Tibial artery (tissue), 4 donors: ENCODE data around the gene PLXNA4.

Experiments
- DNase-seq, 2 donors: peaks; one replicate each; pipeline ENCODE4 v3.0.0-alpha.2; 2019
- H3K27ac ChIP-seq, 2 donors: fragments of 200-600 bp; sonication (generic) in 1 of 2; 1 replicate in 1 of 2; 2 replicates in 1 of 2; pipeline ENCODE4 v1.5.1; 2018 to 2019; ENCODE audit warnings: mild to moderate bottlenecking in 1 of 2
- H3K27me3 ChIP-seq, 2 donors: fragments of 200-600 bp; sonication (generic) in 1 of 2; one replicate each; pipeline versions ENCODE4 v1.5.1 to v1.6.0; 2016 to 2019
- H3K36me3 ChIP-seq, 3 donors: fragments of 200-600 bp; sonication (generic) in 2 of 3; one replicate each; pipeline ENCODE4 v1.5.1; 2016 to 2019; ENCODE audit warnings: mild to moderate bottlenecking in 2 of 3
- H3K4me1 ChIP-seq, 4 donors: fragments of 200-600 bp; sonication (generic) in 2 of 4; 1 replicate in 3 of 4; 2 replicates in 1 of 4; pipeline ENCODE4 v1.5.1; 2016 to 2019
- H3K4me3 ChIP-seq, 2 donors: fragments of 200-600 bp; sonication (generic) in 1 of 2; 1 replicate in 1 of 2; 2 replicates in 1 of 2; pipeline ENCODE4 v1.5.1; 2018 to 2019; ENCODE audit warnings: mild to moderate bottlenecking in 2 of 2
- H3K9me3 ChIP-seq, 3 donors: fragments of 200-600 bp; sonication (generic) in 1 of 3; one replicate each; pipeline ENCODE4 v1.5.1; 2016 to 2019
- CTCF ChIP-seq, 2 experiments: fragments of 200-600 bp in 1 of 2; fragments of 450-650 bp in 1 of 2; IDR thresholded peaks; one replicate each; pipeline ENCODE4 v1.5.1; 2017 to 2019; ENCODE audit warnings: antibody characterized with exemption in 2 of 2, mild to moderate bottlenecking in 1 of 2, moderate library complexity in 1 of 2
- intact Hi-C: fragments of 100-400 bp; cut with DNase I; formaldehyde crosslinking; loops from one replicate; pipeline ENCODE4 v1.15.0; 2023; ENCODE audit warnings: low total_unique reads

Gene PLXNA4

DNA sequence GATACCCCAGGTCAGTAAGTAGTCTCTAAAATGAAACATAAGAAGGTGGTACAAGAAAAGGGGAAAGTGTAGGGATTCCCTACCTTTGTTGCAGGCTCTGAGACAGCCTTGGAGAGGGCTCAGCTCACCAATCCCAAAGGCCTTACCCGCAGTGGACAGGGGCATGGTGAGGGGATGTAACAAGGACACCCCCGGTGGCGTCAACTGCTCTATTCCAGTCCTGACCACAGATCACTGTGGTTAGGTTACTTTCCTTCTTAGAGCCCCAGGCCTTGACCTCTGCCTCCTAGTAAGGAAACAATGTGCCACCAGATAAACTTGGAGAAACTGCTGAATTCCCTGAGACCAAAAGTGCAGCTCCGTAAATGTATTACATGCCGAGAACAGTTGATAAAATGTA, 17.5 kb downstream of the PLXNA4 start:
- Histone ChIP-seq H3K27ac (no peak overlapping the region), H3K36me3 (peaks cover 0 to 5% (median 0%) of the 10 kb centered on the region in 3 donors), H3K4me3 (no peak overlapping the region), H3K9me3 (no peaks in the 10 kb centered on the region), H3K4me1 (no peaks in the 10 kb centered on the region), H3K27me3 (no peaks in the 10 kb centered on the region)
- no peak for DNase-seq
- intact Hi-C loops, result no loop called here
- no peak for TF ChIP-seq CTCF (IDR thresholded peaks at IDR 0.05)

DNA sequence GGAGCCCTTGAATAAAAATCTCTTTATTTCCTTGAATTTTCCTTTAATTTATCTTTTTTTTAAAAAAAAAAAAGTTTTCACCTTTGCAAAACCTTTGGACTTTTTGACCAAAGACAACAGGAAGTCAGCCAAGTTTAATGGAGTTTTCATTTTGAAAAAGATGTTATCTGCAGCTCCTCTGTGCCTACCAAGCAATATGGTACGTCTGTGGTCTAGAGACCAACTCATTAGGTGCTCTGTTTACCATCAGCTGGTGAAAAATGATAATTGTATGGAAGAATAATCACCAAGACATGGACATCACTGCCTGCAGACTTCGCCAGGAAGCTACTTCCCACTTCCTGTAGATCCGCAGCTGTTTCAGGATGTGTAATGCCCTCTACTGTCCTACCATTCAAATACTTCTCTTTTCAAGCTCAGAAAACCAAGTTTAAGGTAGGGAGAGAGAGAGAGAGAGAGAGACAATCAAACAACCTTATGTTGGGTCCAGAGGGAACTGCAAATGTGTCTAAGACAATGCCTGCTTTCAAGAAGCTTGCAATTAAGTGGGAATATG, 18.7 kb downstream of the PLXNA4 start:
- intact Hi-C loops, result no loop called here
- no peak for DNase-seq
- TF ChIP-seq CTCF (IDR thresholded peaks at IDR 0.05), result no peak

DNA sequence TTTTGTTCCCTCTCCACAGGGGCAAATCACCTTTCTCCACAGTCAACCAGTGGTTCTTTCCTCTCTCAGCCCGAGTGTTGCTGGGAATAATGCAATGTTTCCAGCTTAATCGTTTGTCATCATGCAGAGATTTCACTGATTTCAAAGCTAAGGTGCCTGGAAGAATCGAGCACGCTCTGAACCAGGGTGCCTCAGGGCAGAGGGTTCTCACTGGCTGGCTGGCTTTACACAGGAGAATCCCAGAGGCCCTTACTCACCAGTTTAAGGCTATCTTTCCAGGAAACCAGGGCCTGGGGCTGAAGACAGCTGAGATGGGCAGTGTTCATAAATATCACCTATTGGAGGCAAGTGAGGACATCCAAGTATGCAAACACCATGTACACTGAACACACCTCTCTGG, 21.8 kb downstream of the PLXNA4 start:
- H3K4me3 ChIP-seq, result no peak overlapping the region
- no peaks in the 10 kb centered on the region for H3K27me3 ChIP-seq
- intact Hi-C loops, result no loop called here
- H3K27ac ChIP-seq, result no peak overlapping the region
- no peak for DNase-seq
- peaks cover 0 to 19% (median 5%) of the 10 kb centered on the region in 3 donors for H3K36me3 ChIP-seq
- no peak for TF ChIP-seq CTCF (IDR thresholded peaks at IDR 0.05)
- no peaks in the 10 kb centered on the region for H3K4me1 ChIP-seq
- H3K9me3 ChIP-seq, result peaks cover 0 to 20% (median 12%) of the 10 kb centered on the region in 3 donors

More for the DNA sequence above, 18.7 kb downstream of the PLXNA4 start:
- Histone ChIP-seq H3K4me1 (no peaks in the 10 kb centered on the region), H3K9me3 (peaks cover 0 to 5% (median 0%) of the 10 kb centered on the region in 3 donors), H3K36me3 (peaks cover 0 to 5% (median 0%) of the 10 kb centered on the region in 3 donors), H3K27me3 (no peaks in the 10 kb centered on the region), H3K4me3 (no peak overlapping the region), H3K27ac (no peak overlapping the region)

DNA sequence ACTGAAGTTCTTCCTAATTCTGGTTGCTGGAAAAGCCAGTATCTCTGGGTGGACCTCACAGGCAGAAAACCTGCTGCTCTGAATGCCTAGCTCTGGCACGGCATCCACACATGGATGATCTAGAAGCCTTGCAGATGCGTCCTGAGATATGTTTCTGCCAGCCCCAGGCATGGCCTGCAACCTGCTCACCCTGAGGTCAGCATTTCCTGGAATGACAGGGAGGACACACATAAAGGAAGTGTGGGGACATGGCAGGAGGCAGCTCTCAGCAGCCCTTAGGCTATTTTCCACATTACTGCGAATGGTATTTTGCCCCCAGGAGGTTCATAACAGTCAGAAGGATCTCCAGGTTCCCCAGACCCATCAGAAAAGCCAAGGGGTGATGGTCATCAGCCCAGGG, 23.2 kb downstream of the PLXNA4 start:
- peaks cover 0 to 19% (median 5%) of the 10 kb centered on the region in 3 donors for H3K36me3 ChIP-seq
- no peak overlapping the region for H3K27ac ChIP-seq
- no peak overlapping the region for H3K4me3 ChIP-seq
- peaks cover 0 to 20% (median 12%) of the 10 kb centered on the region in 3 donors for H3K9me3 ChIP-seq
- no peak for TF ChIP-seq CTCF (IDR thresholded peaks at IDR 0.05)
- H3K27me3 ChIP-seq, result no peaks in the 10 kb centered on the region
- intact Hi-C loops, result no loop called here
- no peak for DNase-seq
- H3K4me1 ChIP-seq, result no peaks in the 10 kb centered on the region

- no peak for DNase-seq
- H3K4me3 ChIP-seq, result no peak overlapping the region
- TF ChIP-seq CTCF (IDR thresholded peaks at IDR 0.05), result no peak
- no peaks in the 10 kb centered on the region for H3K27me3 ChIP-seq
- H3K9me3 ChIP-seq, result peaks cover 0 to 20% (median 12%) of the 10 kb centered on the region in 3 donors
- peaks cover 0 to 19% (median 5%) of the 10 kb centered on the region in 3 donors for H3K36me3 ChIP-seq
- intact Hi-C loops, result no loop called here
- no peak overlapping the region for H3K27ac ChIP-seq
- no peaks in the 10 kb centered on the region for H3K4me1 ChIP-seq
Measured at GRCh38 chr7:132551886-132552285, 24.4 kb downstream of the PLXNA4 start.

GRCh38 chr7:132551439-132551838, 24.8 kb downstream of the PLXNA4 start:
- intact Hi-C loops, result no loop called here
- Histone ChIP-seq H3K4me3 (no peak overlapping the region), H3K9me3 (peaks cover 0 to 20% (median 12%) of the 10 kb centered on the region in 3 donors)

More at GRCh38 chr7:132551439-132551838, 24.8 kb downstream of the PLXNA4 start:
- DNase-seq, result no peak
- Histone ChIP-seq H3K4me1 (no peaks in the 10 kb centered on the region), H3K27me3 (no peaks in the 10 kb centered on the region), H3K27ac (no peak overlapping the region), H3K36me3 (peaks cover 0 to 19% (median 5%) of the 10 kb centered on the region in 3 donors)
- no peak for TF ChIP-seq CTCF (IDR thresholded peaks at IDR 0.05)
